ENCODE data around the gene SLC6A7. TPM values are rescaled to one million over a fixed set of nuclear protein-coding genes. Genes with fewer than 3 reads are reported as not detected.

Gene SLC6A7
- total RNA-seq, 1 donor = not detected

DNA sequence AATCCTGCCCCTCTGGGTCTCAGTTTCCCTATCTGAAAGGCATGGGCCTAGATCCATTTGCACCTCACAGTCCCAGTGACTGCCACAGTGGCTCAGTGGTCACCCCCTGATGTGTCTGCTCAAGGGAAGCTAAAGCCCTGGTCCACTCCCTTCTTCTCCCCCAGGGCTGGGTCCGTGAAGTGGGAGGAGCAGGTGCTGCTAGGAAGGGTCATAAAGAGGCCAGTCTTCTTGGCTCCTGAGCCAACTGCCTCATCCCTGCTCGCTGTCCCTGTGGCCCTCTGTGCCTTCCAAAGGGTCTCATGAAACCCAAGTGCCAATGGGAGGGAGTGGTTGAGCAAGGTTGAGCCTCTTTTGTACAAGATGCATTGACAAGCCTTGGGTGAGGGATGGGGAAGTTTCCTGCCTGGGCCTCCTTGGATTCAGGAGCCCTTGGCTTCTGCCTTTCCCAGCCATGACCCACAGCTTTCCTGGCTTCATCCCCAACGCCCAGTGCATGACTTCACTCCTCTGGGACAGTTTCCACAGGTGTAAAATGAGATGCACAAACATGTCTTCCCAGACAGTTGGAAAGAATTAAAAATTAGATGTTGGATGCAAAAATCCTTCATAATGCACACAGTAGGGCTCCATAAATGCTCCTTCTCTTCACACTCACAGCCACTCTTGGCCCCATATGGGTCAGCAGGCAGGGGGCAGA is 1.6 kb upstream of the SLC6A7 start:
- TF ChIP-seq, protein P1, sequence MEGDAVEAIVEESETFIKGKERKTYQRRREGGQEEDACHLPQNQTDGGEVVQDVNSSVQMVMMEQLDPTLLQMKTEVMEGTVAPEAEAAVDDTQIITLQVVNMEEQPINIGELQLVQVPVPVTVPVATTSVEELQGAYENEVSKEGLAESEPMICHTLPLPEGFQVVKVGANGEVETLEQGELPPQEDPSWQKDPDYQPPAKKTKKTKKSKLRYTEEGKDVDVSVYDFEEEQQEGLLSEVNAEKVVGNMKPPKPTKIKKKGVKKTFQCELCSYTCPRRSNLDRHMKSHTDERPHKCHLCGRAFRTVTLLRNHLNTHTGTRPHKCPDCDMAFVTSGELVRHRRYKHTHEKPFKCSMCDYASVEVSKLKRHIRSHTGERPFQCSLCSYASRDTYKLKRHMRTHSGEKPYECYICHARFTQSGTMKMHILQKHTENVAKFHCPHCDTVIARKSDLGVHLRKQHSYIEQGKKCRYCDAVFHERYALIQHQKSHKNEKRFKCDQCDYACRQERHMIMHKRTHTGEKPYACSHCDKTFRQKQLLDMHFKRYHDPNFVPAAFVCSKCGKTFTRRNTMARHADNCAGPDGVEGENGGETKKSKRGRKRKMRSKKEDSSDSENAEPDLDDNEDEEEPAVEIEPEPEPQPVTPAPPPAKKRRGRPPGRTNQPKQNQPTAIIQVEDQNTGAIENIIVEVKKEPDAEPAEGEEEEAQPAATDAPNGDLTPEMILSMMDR (IDR thresholded peaks at IDR 0.05; ENCODE audit: extremely low read depth, low read depth, low read length) = no peak
- H2AFZ ChIP-seq (ENCODE audit: low read length) = no peak overlapping the region
- H3K79me2 ChIP-seq (ENCODE audit: insufficient read depth, low read length) = no peaks in the 10 kb centered on the region
- no peaks in the 10 kb centered on the region for H4K20me1 ChIP-seq (ENCODE audit: insufficient read depth, low read length)
- H3K9me3 ChIP-seq (ENCODE audit: low read depth, low read length) = no peaks in the 10 kb centered on the region
- no peak overlapping the region for H3K4me2 ChIP-seq (ENCODE audit: insufficient read depth, low read length)
- no peaks in the 10 kb centered on the region for H3K36me3 ChIP-seq (ENCODE audit: insufficient read depth, low read length)
- H3K27me3 ChIP-seq (ENCODE audit: insufficient read depth, low read length) = peaks cover 52% of the 10 kb centered on the region
- no peak for DNase-seq (ENCODE audit: insufficient read length, low spot score, missing footprints)
- H3K4me1 ChIP-seq (ENCODE audit: insufficient read depth, low read length) = no peaks in the 10 kb centered on the region
- no peak overlapping the region for H3K27ac ChIP-seq (ENCODE audit: low read depth, low read length)
- H3K4me3 ChIP-seq (ENCODE audit: insufficient read depth, low read length) = no peak overlapping the region

DNA sequence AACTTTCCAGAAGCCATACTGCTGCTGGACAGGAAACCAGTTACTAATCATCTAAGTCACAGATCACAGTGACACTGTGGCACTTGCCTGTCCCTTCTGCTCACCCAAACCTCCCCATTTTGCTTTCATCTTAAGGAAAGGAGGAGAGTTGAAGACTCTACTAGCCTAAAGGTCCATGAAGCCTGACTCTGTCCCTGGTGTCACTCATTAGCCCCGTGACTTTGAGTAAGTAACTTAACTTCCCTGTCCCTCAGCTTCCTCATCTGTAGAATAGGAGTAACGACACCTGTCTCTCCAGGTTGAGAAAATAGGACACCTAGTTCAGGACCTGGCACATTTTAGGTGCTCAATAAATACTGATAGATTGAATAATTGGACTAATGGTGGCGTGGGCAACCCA is 536 bp upstream of the SLC6A7 start:
- Histone ChIP-seq H3K4me2 (ENCODE audit: insufficient read depth, low read length) (no peak overlapping the region), H3K27ac (ENCODE audit: low read depth, low read length) (no peak overlapping the region), H3K27me3 (ENCODE audit: insufficient read depth, low read length) (peaks cover 52% of the 10 kb centered on the region), H3K9me3 (ENCODE audit: low read depth, low read length) (no peaks in the 10 kb centered on the region), H2AFZ (ENCODE audit: low read length) (no peak overlapping the region), H3K4me1 (ENCODE audit: insufficient read depth, low read length) (no peaks in the 10 kb centered on the region), H3K36me3 (ENCODE audit: insufficient read depth, low read length) (no peaks in the 10 kb centered on the region), H3K79me2 (ENCODE audit: insufficient read depth, low read length) (no peaks in the 10 kb centered on the region), H4K20me1 (ENCODE audit: insufficient read depth, low read length) (no peaks in the 10 kb centered on the region), H3K4me3 (ENCODE audit: insufficient read depth, low read length) (no peak overlapping the region)
- no peak for DNase-seq (ENCODE audit: insufficient read length, low spot score, missing footprints)
- TF ChIP-seq, protein P1 (IDR thresholded peaks at IDR 0.05; ENCODE audit: extremely low read depth, low read depth, low read length) = no peak

DNA sequence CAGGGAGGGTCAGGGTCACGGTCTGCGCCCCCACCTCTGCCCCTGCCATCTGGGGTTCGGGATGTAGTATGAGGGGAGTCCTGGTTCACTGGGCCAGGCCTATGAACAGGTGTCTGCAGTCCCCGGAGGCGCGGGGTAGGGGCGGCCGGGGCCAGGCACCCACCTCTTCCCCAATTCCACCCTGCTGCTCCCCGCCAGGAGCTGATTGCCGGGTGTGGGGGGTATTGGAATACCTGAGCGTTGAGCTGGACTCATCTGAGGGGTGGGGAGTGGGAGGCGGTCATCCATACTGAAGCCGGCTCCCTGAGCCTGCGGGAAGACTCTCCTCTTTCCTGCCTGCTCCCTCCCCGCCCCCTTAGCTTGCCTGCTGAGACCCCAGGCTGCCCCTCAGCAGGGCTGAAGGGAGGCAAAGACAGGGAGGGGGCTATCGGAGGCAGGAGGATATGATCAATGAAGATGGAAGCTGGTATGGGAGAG is 679 bp downstream of the SLC6A7 start:
- DNase-seq (ENCODE audit: insufficient read length, low spot score, missing footprints) = no peak
- Histone ChIP-seq H3K4me2 (ENCODE audit: insufficient read depth, low read length) (no peak overlapping the region), H3K4me1 (ENCODE audit: insufficient read depth, low read length) (no peaks in the 10 kb centered on the region), H3K36me3 (ENCODE audit: insufficient read depth, low read length) (no peaks in the 10 kb centered on the region), H3K27ac (ENCODE audit: low read depth, low read length) (no peak overlapping the region), H3K4me3 (ENCODE audit: insufficient read depth, low read length) (no peak overlapping the region), H2AFZ (ENCODE audit: low read length) (no peak overlapping the region), H3K79me2 (ENCODE audit: insufficient read depth, low read length) (no peaks in the 10 kb centered on the region), H3K9me3 (ENCODE audit: low read depth, low read length) (no peaks in the 10 kb centered on the region), H3K27me3 (ENCODE audit: insufficient read depth, low read length) (peaks cover 52% of the 10 kb centered on the region), H4K20me1 (ENCODE audit: insufficient read depth, low read length) (no peaks in the 10 kb centered on the region)
- TF ChIP-seq, protein P1 (IDR thresholded peaks at IDR 0.05; ENCODE audit: extremely low read depth, low read depth, low read length) = no peak

DNA sequence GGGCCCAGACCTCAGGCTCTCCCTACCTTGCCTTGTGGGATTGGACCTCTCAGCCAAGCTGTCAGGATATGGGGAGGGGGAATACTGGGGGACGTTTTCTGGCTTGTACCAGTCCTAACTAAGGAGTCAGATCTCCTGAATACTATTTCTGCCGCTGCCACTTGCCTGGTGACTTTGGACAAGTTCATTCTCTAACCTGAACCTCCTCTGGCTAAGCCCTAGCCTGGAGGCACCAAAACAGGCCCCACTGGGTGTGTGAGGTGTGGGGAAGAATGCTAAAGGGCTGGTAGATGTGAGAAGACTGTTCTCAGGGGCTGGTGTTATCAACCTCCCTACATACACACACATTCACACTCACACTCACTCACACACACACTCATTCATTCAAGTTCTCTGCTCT is 1.1 kb downstream of the SLC6A7 start:
- Histone ChIP-seq H2AFZ (ENCODE audit: low read length) (no peak overlapping the region), H4K20me1 (ENCODE audit: insufficient read depth, low read length) (no peaks in the 10 kb centered on the region), H3K4me2 (ENCODE audit: insufficient read depth, low read length) (no peak overlapping the region), H3K27me3 (ENCODE audit: insufficient read depth, low read length) (peaks cover 52% of the 10 kb centered on the region), H3K27ac (ENCODE audit: low read depth, low read length) (no peak overlapping the region), H3K36me3 (ENCODE audit: insufficient read depth, low read length) (no peaks in the 10 kb centered on the region), H3K79me2 (ENCODE audit: insufficient read depth, low read length) (no peaks in the 10 kb centered on the region), H3K9me3 (ENCODE audit: low read depth, low read length) (no peaks in the 10 kb centered on the region), H3K4me1 (ENCODE audit: insufficient read depth, low read length) (no peaks in the 10 kb centered on the region), H3K4me3 (ENCODE audit: insufficient read depth, low read length) (no peak overlapping the region)
- DNase-seq (ENCODE audit: insufficient read length, low spot score, missing footprints) = no peak
- TF ChIP-seq, protein P1 (IDR thresholded peaks at IDR 0.05; ENCODE audit: extremely low read depth, low read depth, low read length) = no peak
